Pancreas (tissue), 10 donors: ENCODE measurements around the gene ZFAND3. TPM values are rescaled to one million over a fixed set of nuclear protein-coding genes. Genes with fewer than 3 reads are reported as not detected.

Source experiments
- ATAC-seq, 4 donors: fragments of 200-7000 bp; cut with Tn5 transposase; one replicate each; pipeline versions ENCODE4 v1.8.0 to v1.9.1; 2020; ENCODE audit warnings: mild to moderate bottlenecking in 4 of 4, moderate library complexity in 4 of 4
- DNase-seq, 6 donors: peaks; one replicate each; pipeline ENCODE4 v3.0.0-alpha.2; 2020
- FAIRE-seq: peaks from 2 replicates; lab custom pipeline; 2012; peaks lifted over from hg19 to GRCh38; lab: Jason Lieb, UNC
- H3K27ac ChIP-seq, 4 donors: fragments of 200-600 bp; sonication (generic); 1 replicate in 3 of 4; 2 replicates in 1 of 4; pipeline versions ENCODE4 v1.5.0 to v1.8.0; 2020
- H3K27me3 ChIP-seq, 4 donors: fragments of 200-600 bp; one replicate each; pipeline ENCODE4 v1.8.0; 2021
- H3K36me3 ChIP-seq, 3 donors: fragments of 200-600 bp; sonication (generic) in 1 of 3; one replicate each; pipeline versions ENCODE4 v1.5.0 to v1.8.0; 2020 to 2021
- H3K4me1 ChIP-seq, 3 donors: fragments of 200-600 bp; one replicate each; pipeline ENCODE4 v1.8.0; 2021
- H3K4me3 ChIP-seq, 4 donors: fragments of 200-600 bp; sonication (generic) in 2 of 4; one replicate each; pipeline versions ENCODE4 v1.5.0 to v1.8.0; 2020 to 2021
- H3K9me3 ChIP-seq, 4 donors: fragments of 200-600 bp; one replicate each; pipeline ENCODE4 v1.8.0; 2021
- WGBS, 2 donors: extraction: QIAGEN DNeasy Blood & Tissue Kit; methylation state at CpG; one replicate each; pipeline ENCODE4 v1.1.7; 2013; 5-methylcytosine and 5-hydroxymethylcytosine counted together
- intact Hi-C, 3 donors: fragments of 100-400 bp; cut with DNase I; formaldehyde crosslinking; loops; one replicate each; pipeline versions ENCODE4 v1.11.1 to v1.14.2; 2022
- polyA plus RNA-seq, 2 donors: library from polyadenylated mRNA; stranded (reverse); fragments of 200-250 nt; gene quantifications; one replicate each; pipeline ENCODE4 v1.2.3, GENCODE V29; 2013
- total RNA-seq, 6 donors: library from RNA; stranded (reverse); fragmentation: NEBNext Ultra II Directional in 4 of 6; extraction: Animal tissue kit (Norgen Biotek cat#: 25700) in 4 of 6; gene quantifications; one replicate each; pipeline versions ENCODE4 v1.2.1 to v1.2.4, GENCODE V29; 2021 to 2023
- TF ChIP-seq, protein P1 (sequence below), 4 donors: fragments of 200-600 bp; sonication (generic) in 3 of 4; IDR thresholded peaks; one replicate each; pipeline versions ENCODE4 v1.5.0 to v1.8.0; 2021; ENCODE audit warnings: antibody characterized with exemption in 4 of 4
- donor health status: healthy with polysubstance abuse.
- donor health status: DM: no; HTN: no; CAD: no; lungs with moderate emphysema.
- donor health status: DM: no; HTN: no; CAD: no.
- donor health status: control.
- donor health status: control.
- donor health status: Bipolar disorder and iron deficiency.
- donor health status: DM: yes; HTN: yes; CAD: no.
- donor health status: DM: no; HTN: no; CAD: no.
- donor health status: DM: no; HTN: no; CAD: no.
- donor health status: DM: yes; HTN: yes; CAD: no.

The ZFAND3 gene
- total and polyA plus RNA-seq, 8 donors: 13.1 to 49.8 (median 31.8) TPM

DNA sequence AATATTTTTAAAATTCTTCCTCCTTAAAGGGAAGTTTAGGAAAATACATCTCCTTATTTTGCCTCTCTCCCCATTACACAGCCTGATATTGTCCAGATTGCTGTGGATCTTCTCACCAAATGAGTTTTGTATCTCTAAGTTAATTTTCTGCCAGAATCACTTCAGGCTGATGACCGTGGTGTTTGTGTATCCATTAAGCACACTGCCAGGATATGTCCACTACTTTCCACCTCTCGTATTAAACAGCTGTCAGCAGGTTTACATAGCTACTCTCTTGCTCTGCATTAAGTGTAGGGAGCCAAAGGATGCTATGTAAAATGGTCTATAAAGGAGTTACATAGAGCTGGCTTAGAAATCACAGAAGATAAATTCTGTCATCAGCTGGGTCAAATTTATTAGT lies 201.1 kb downstream of the ZFAND3 start:
- H3K27ac ChIP-seq: no peak overlapping the region
- TF ChIP-seq, protein P1, sequence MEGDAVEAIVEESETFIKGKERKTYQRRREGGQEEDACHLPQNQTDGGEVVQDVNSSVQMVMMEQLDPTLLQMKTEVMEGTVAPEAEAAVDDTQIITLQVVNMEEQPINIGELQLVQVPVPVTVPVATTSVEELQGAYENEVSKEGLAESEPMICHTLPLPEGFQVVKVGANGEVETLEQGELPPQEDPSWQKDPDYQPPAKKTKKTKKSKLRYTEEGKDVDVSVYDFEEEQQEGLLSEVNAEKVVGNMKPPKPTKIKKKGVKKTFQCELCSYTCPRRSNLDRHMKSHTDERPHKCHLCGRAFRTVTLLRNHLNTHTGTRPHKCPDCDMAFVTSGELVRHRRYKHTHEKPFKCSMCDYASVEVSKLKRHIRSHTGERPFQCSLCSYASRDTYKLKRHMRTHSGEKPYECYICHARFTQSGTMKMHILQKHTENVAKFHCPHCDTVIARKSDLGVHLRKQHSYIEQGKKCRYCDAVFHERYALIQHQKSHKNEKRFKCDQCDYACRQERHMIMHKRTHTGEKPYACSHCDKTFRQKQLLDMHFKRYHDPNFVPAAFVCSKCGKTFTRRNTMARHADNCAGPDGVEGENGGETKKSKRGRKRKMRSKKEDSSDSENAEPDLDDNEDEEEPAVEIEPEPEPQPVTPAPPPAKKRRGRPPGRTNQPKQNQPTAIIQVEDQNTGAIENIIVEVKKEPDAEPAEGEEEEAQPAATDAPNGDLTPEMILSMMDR (IDR thresholded peaks at IDR 0.05): no peak
- no peaks in the 10 kb centered on the region for H3K9me3 ChIP-seq
- no peak for FAIRE-seq
- H3K27me3 ChIP-seq: no peaks in the 10 kb centered on the region
- WGBS, 2 donors: 19 to 21% methylated on average over 2 of the region's 2 CpGs
- no peak overlapping the region for H3K4me3 ChIP-seq
- no peak for DNase-seq
- intact Hi-C loops: no loop called here
- peaks cover 0 to 14% (median 12%) of the 10 kb centered on the region in 3 donors for H3K4me1 ChIP-seq
- ATAC-seq: peak; percentile 17 to 91 (median 74)
- no peaks in the 10 kb centered on the region for H3K36me3 ChIP-seq

DNA sequence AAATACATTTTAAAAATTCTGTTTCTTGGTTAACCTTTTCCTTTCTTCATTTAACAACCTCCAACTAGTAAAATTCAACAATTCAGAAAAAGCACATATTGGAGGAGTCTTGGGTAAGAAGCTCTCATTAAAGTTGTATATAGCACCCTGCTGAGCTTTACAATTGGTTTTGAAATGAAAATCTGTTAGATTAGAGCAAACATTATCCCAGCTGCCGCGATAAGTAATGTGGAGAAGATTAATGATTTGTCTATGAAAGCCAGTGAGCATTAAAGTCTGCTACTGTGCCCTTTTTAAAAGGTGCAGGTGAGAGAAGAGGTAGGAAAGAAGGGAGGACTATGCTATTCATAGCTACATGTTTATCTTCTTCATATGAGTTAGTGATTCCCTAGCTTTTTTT lies 201.5 kb downstream of the ZFAND3 start:
- TF ChIP-seq, protein P1 (IDR thresholded peaks at IDR 0.05): no peak
- FAIRE-seq: no peak
- H3K36me3 ChIP-seq: no peaks in the 10 kb centered on the region
- H3K4me1 ChIP-seq: peaks cover 0 to 14% (median 12%) of the 10 kb centered on the region in 3 donors
- H3K4me3 ChIP-seq: no peak overlapping the region
- intact Hi-C loops: no loop called here
- H3K9me3 ChIP-seq: no peaks in the 10 kb centered on the region
- 13 to 21% methylated on average over 2 of the region's 2 CpGs for WGBS, 2 donors
- no peak overlapping the region for H3K27ac ChIP-seq
- no peak for DNase-seq
- H3K27me3 ChIP-seq: no peaks in the 10 kb centered on the region
- ATAC-seq: peak in 3 of 4 donors; percentile 48 to 69 (median 64)

DNA sequence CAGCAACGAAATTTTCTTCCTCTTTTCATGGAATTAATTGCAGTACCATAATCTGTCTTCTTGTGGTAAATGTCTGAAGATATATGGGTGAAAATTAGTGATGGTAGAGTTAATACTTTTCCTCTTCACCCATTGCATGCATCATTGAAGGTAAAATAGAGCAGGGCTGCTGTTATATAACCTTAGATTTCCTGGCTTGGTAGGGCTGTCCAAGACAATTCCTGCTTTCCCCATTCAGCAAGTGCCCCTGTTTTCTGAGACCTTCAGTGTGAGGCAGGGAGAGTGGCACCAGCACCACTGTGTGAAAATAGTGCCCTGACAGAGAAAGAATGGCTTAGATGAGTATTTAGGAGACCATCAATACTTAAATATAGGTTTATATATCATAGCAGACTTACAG lies 202.0 kb downstream of the ZFAND3 start:
- TF ChIP-seq, protein P1 (IDR thresholded peaks at IDR 0.05): no peak
- Histone ChIP-seq H3K4me1 (peaks cover 0 to 12% (median 10%) of the 10 kb centered on the region in 3 donors), H3K27ac (no peak overlapping the region), H3K36me3 (no peaks in the 10 kb centered on the region), H3K9me3 (no peaks in the 10 kb centered on the region), H3K4me3 (no peak overlapping the region), H3K27me3 (no peaks in the 10 kb centered on the region)
- 47 to 50% methylated on average over 1 of the region's 1 CpG for WGBS, 2 donors
- no peak for DNase-seq
- peak in 1 of 4 donors; percentile 18 for ATAC-seq
- no peak for FAIRE-seq
- intact Hi-C loops: no loop called here

GRCh38 chr6:38022688-38023087 lies 203.2 kb downstream of the ZFAND3 start:
- WGBS, 2 donors: 95 to 96% methylated on average over 1 of the region's 1 CpG
- FAIRE-seq (no peak), DNase-seq (no peak), ATAC-seq (no peak)
- TF ChIP-seq, protein P1 (IDR thresholded peaks at IDR 0.05): no peak
- Histone ChIP-seq H3K27ac (no peak overlapping the region), H3K27me3 (no peaks in the 10 kb centered on the region), H3K36me3 (no peaks in the 10 kb centered on the region), H3K4me1 (peaks cover 0 to 12% (median 9%) of the 10 kb centered on the region in 3 donors), H3K9me3 (no peaks in the 10 kb centered on the region), H3K4me3 (no peak overlapping the region)
- intact Hi-C loops: no loop called here

DNA sequence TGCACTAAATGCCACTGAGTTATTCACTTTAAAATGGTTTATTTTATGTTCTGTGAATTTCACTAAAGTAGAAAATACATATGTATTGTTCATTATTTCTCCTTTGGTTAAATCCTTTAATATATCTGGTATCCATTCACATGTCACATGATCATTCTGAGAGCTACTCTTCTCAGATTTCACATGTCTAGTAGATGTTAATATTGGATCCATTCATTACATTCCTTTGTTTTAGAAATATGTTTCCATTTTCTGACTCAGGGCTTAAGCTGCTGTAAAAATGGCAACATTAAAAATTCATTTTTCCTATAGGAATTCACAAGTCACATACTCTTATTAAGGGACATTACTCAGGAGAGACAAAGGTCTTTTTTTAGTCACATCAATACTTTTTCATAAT lies 205.4 kb downstream of the ZFAND3 start:
- H3K36me3 ChIP-seq: no peaks in the 10 kb centered on the region
- H3K27ac ChIP-seq: no peak overlapping the region
- ATAC-seq (no peak), DNase-seq (no peak), FAIRE-seq (no peak)
- H3K4me3 ChIP-seq: no peak overlapping the region
- no peaks in the 10 kb centered on the region for H3K27me3 ChIP-seq
- peaks cover 0 to 12% (median 9%) of the 10 kb centered on the region in 3 donors for H3K4me1 ChIP-seq
- TF ChIP-seq, protein P1 (IDR thresholded peaks at IDR 0.05): no peak
- intact Hi-C loops: no loop called here
- H3K9me3 ChIP-seq: no peaks in the 10 kb centered on the region
